GM21360 (cell line): Measurements from ENCODE around the gene CASZ1.

Experiments
- ATAC-seq: cut with Tn5 transposase; IDR thresholded peaks from one replicate; pipeline ENCODE4 v1.9.1; 2021; ENCODE audit warnings: mild to moderate bottlenecking, moderate library complexity; ENCODE audit not compliant: unreplicated experiment

The CASZ1 gene

GRCh38 chr1:10823000-10823401 lies 26.6 kb upstream of the CASZ1 start:
- no peak for ATAC-seq

- no peak for ATAC-seq
Measured at GRCh38 chr1:10821388-10821787, 24.9 kb upstream of the CASZ1 start.

- no peak for ATAC-seq
Measured at GRCh38 chr1:10820422-10820821, 24.0 kb upstream of the CASZ1 start.

GRCh38 chr1:10819198-10819901 lies 22.9 kb upstream of the CASZ1 start:
- no peak for ATAC-seq

DNA sequence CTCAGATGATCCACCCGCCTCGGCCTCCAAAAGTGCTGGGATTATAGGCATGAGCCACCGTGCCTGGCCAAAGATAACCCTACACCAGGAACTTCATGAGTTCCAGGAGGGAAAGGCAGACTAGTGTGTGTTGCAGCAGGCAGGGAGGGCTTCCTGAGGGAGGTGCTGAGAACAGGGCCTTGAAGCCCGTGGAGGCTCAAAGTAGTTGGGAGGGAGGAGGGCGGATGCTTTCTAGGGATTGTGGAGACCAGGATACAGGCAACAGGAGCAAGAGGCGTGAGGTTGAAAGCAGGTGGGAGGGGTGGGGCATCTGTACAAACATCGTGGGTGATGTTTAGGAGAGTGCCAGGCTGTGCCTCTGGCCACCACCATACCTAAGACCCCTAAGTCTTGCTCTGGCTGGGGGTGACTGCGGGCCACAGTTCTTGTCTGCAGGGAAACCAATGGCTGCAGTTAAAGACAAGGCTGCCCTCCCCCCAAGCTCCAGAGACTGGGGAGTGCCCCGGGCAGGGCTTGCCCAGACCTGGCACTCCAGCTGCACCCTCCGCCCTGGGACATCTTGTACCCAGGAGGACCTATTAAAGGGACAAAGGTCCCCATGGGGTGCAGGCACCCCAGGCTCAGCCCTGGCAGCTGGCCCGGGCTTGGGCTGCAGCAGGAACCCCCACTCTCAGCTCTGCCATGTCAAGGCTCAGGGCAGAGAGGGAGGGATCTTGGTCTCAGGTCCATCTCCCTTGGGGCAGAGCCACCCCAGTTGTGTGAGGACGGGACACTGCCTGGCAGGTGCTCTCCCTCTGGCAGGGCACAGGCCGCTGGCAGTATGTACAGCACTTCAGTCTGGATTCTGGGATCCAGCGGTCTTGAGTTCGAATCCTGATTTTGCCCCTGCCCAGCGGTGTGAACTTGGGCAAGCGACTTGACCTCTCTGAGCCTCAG lies 22.1 kb upstream of the CASZ1 start:
- ATAC-seq = no peak

DNA sequence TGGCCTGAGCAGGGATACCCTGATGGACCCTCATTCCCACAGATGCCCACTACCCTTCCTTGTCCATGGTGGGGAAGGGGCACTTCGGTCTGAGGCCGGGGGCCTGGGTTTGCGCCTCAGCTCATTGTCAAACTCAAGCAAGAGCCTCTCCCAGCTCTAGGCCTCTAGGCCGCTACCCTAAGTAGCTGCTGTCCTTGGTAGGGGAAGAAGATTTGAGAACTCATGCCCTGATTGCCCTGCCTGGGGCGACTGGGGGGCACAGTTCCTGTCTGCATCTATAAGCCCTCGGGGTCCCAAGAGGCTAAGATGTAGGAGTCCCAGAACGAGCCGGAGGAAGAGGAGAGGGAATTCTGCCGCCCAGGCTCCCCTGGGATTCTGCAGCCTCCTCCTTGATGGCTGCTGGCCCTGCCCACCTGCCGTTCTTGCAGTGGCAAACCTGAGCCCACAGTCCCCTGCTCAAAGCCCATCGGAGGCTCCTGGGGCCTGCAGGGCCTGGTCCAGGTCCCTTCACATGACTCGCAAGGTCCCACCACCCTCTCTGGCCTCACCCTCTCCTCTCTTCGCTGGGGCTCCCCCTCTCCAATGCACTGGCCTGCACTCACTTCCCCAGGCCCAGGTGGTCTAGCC lies 20.4 kb upstream of the CASZ1 start:
- ATAC-seq = no peak

- no peak for ATAC-seq
Measured at GRCh38 chr1:10816233-10816632, 19.8 kb upstream of the CASZ1 start.

- no peak for ATAC-seq
Measured at GRCh38 chr1:10815858-10816195, 19.4 kb upstream of the CASZ1 start.

DNA sequence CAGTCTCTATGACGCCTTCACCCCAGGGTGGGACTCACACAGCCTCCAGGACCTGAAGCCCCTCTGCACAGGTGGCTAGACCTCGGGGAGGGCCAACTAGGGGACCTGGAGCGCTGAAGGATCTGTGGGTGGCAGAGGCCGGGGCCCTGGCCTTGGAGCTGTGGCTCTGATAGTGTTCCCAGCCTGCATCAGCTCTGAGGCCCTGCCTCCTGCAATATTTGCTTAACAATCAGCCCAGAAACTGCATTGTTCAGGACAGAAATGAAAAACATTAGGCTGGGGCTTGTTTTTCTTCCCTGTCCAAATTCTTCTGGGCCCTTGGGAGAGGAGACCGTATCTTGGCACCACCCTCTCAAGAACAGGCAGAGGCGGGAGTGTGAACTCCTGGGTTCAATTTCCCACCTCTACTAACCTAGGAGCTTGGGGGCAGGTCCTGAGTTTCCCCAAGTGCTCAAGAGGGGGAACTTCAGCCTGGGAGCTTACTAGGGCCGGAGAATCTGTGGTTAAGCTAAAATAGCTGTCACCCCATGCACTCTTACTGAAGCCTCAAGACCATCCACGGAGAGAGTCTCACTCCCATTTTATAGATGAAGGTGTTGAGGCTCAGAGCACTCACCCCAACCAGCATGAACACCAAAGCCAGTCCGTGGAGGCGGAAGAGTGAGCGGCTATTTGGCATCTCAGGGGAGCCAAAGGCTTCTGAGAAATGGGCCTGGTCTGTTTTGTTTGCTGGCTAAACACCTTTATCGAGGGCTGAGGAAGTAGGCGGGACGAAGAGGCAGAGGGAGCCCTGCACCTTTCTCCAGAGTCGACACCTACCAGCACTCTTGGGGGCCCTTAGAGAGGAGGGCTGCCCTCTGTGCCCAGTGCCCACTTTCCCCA lies 18.8 kb upstream of the CASZ1 start:
- no peak for ATAC-seq

GRCh38 chr1:10814312-10814711 lies 17.9 kb upstream of the CASZ1 start:
- no peak for ATAC-seq

DNA sequence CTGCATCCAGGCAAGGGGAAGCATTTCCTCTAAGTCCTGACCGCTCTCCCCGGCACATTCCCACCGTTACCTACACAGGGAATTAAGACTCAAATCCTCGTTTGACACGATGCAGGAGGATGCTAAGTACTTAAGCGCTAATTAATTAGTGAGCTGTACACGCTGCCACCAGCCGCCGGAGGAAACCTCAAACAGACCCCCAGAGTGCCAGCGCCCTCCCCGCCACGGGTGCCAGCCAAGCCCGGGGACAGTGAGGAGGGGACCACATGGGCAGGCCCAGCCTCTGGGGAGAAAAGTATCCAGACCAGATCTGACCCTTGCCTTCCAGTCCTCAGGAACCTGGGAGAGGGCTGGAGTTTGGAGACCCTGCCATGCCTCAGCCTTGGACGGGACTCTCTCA lies 17.4 kb upstream of the CASZ1 start:
- ATAC-seq = no peak

GRCh38 chr1:10812387-10812915 lies 16.0 kb upstream of the CASZ1 start:
- no peak for ATAC-seq

DNA sequence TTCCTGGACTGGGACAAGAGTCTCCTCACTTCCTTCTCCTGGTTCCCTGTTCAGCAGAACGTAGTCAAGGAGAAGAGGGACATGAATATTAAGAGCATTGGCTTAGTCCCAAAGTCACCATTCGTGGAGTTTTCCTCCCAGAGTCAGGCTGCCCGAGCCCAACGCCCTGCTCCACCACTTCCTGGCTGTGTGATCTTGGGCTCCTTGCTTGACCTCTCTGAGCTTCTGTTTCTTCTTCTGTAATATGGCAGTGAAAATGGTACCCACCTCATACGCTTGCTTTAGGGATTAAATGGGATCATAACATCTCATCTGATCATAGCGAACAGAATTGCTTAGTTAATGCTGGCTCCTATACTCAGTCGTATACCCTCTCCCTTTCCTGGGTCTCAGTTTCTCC lies 12.0 kb upstream of the CASZ1 start:
- no peak for ATAC-seq

DNA sequence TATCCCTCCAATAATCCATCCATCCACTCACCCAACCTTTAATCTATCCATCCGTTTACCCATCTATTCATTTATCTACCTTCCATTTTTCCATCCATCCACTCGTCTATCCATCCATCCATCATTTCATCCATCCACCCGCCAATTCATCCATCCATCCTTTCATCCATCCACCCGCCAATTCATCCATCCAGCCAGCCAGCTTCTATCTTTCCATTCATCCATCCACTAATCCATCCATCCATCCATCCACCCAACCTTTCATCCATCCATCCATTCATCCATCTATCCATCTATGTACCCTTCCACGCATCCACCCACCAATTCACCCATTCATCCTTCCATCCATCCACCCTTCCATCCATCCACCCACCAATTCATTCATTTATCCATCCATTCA lies 10.5 kb upstream of the CASZ1 start:
- ATAC-seq = no peak

GRCh38 chr1:10803971-10804820 lies 7.8 kb upstream of the CASZ1 start:
- no peak for ATAC-seq

DNA sequence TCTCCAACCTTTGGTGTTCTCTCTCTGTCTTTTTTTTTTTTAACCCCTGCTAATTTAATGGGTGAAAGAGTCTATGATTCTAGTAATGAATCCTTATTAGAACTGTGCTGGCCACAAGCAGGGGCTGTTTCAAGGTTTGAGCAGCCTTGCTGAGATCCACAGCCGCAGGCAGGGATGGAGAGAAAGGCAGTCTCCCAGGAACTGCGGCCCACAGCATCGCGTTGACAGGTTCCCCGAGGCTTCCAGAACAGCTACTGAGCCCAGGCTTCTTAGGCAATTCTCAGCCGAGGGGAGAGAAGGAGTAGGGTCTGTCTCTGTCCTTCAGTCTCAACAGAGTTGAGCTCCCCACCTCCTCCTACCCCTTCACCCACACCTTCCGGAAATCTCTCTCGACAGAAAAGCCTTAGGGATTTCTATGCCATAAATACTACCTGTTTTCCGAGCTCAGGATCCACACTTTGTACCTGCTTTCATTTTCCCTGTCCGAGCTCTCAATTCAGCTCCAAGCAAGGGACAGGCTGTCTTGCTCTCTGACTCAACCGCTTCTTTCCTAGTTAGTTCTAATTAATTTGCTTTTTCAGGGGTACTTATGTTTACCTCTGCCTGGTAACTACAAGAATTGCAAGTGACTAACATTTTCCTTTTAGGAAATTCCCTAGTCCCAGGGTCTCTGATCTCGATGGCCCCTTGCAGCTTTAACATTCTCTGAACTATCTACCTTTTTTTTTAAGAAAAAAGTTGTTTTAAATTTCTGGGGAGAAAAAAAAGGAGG lies 6.7 kb upstream of the CASZ1 start:
- ATAC-seq = no peak

DNA sequence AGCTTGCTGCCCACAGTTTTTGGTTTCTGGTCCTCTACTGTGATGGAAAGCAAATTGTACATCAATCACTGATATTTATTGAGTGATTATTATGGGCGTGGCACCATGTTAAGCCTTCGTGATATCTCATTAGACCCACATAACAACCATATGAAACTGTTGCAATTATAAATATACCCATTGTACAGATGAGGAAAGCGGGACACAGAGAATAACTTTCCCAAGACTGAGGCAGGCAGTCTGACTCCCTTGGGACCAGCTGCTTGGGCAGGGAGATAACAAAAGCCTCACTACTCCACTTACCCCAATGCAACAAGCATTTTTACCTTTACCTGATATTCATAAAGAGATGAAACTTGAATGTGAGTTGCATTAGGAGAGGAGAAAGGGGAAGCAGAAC lies 4.3 kb upstream of the CASZ1 start:
- no peak for ATAC-seq

DNA sequence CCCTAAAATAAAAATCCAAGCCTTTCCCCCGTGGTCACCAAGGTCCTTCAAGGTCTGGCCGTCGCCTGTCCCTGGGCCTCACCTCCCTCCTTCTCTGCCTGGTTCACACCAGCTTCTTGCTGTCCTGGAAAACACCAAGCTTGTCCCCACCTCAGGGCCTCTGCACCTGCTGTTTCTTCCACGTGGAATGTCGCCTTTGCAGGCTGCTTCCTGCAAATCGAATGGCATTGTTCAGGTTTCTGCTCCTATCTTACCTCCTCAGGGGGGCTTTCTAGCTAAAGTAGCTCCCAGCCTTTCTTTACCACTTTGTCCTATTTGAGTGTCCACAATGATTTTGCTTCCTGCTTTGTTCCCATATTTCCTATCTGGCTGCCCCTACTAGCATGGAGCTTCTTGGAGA lies 3.3 kb upstream of the CASZ1 start:
- no peak for ATAC-seq
